Endometrial microvascular endothelial cells (primary cell): ENCODE measurements around the gene HNRNPM. TPM values are rescaled to one million over a fixed set of nuclear protein-coding genes. Genes with fewer than 3 reads are reported as not detected.
"Not testable (repeated sequence)": the region's sequence is repeated elsewhere in the genome, so short reads cannot be mapped to it uniquely, and the experiment has no call there.

Experiments
- in situ Hi-C: cut with HindIII; loops from 2 replicates; pipeline ENCODE4 v1.10.0; 2017; ENCODE audit warnings: low sequenced_read_pairs, low pct_unique_long_range_greater_than_20kb; ENCODE audit errors: inconsistent ontology term
- total RNA-seq: library from RNA; depleted of rRNA; stranded (reverse); fragments of >200 nt; gene quantifications from one replicate; pipeline ENCODE4 v1.2.3, GENCODE V29; 2015; ENCODE audit errors: inconsistent ontology term

HNRNPM gene
- total RNA-seq, 1 donor from 2014 or later, result 129 TPM

DNA sequence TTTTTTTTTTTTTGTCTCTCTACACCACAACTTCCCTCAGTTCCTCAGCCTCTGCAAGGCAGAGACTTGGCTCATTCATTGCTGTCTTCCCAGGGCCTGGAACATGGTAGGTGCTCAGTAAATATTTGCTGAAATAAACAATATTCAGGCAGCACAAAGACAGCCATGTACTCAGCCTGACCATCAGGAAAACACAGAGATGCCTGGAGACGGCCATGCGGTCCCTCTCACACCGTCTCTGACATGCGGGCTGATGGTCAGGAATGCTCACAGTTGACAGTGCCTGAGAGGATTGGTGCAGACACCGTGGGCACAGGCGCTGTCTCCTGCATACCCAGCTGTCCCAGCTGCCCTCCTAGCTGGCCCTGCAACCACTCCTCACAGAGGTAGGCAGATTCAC lies 56.7 kb downstream of the HNRNPM start:
- in situ Hi-C loops, result no loop called here

- in situ Hi-C loops, result no loop called here
These were observed 57.2 kb downstream of the HNRNPM start for GRCh38 chr19:8501981-8502380.

DNA sequence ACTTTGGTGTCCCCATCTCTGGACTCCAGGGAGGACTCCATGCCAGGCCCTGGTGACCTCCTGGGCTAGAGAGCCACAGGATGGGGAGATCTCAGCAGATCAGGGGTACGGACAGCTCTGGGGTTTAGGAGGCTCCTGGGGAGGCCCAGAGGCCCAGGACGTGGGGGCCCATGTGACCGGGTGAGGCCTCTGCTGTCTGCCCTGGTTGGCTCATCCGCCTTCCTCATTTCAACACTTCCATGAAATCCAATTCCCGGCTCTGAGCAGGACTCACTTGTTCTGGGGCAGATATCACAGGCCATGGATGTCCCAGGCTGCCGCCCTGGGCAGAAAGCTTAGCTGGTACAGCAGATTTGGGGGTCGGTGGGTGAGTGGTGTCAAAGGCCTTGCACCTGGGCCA lies 58.7 kb downstream of the HNRNPM start:
- in situ Hi-C loops, result no loop called here

GRCh38 chr19:8504171-8504570 lies 59.4 kb downstream of the HNRNPM start:
- in situ Hi-C loops, result no loop called here

GRCh38 chr19:8504919-8505318 lies 60.1 kb downstream of the HNRNPM start:
- in situ Hi-C loops, result no loop called here

DNA sequence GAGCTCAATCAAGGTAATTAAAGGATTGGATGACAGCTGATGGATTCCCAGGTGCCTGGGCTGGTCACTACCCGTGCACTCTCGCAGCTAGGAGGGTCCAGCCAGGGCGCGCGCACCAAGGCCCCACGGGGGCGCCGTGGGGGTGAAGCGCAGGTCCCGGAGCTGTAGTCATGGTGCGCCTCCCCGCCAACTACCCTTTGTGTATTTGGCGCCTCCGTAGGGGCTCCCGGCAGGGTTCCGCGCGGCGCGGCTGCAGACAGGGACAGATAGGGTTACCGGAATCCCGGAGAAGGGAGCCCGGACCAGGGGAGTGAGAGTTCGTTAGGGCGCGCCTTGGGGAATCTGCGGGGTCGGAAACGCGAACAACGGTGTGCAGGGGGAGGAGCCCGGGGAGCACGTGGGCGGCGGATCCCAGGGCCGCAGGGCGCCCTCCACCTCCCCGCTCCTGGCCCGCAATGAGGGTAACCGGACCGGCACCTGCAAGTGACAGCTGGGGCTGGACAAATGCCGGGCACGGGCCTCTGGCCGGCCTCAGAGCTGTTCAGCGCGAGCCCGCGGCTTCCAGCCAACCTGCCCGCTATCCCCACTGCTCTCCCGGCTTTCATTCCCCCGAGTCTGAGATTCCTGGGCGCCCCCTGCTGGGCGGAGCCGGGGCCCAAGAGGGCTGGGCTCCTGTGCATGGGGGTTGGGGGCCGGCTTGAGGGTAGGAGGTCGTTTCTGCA lies 61.1 kb downstream of the HNRNPM start:
- in situ Hi-C loops, result no loop called here

GRCh38 chr19:8506402-8506957 lies 61.7 kb downstream of the HNRNPM start:
- in situ Hi-C loops, result no loop called here

DNA sequence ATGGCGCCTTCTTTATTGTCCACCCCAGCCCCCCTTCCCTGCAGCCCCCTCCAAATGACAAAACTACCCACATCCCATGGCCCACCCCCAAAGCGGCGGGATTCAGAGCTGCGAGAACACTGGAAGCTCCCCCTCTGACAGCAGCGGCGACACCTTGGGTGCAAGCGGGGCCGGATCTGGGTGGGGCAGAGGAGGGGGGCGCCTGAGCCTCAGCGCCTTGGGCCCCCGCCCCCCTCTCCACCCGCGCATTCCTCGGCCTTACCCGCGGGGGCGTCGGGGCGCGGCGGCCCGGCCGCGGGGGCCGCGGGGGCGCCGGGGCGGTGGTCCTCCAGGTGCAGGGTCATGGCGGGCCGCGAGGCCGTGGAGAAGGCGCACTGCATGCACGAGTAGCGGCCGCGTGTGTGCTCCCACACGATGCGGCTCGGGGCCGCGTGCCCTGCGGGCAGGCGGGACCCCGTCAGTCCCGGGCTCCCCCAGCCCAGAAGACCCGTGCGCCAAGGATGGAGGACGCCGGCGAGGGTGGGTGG lies 65.9 kb downstream of the HNRNPM start:
- in situ Hi-C loops, result no loop called here

GRCh38 chr19:8511573-8512101 lies 66.9 kb downstream of the HNRNPM start:
- in situ Hi-C loops, result no loop called here

DNA sequence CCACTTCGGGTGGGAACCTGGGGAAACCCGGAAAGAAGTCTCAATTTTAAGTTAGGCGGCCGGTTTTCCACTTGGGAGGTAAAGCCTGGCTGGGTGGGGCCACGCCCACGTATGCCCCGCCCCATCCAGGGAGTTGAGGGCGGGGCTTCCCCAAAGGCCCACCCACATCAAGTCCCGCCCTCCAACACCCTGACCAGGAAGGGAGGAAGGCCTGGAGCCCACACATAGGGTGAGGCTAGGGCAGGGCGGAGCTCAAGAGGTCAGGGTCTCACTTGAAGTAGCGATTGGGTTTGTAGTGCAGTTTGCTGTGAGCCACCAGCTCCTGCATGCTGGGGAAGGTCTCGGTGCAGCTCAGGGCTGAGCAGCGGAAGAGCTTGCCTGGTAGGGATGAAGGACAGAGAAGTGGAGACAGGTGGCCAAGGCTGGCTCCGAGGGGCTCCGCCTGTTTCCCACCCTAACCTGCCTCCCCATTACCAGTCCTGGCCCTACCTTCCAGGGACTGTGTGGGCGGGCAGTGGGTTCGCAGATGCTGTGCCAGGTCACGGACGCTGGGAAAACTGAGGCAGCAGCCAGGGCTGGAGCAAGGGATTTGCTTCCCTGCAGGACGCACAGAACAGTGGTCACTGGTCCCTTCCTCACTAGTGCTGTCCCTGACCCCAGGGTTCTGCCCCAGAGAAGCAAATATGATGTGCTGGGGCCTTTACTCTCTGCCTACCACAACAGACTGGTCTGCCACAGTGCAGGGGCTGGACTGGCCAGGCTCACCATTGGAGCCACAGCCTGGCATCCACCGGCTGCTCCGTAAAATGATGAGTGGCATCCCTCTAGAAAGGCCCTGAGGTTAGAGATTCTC lies 67.6 kb downstream of the HNRNPM start:
- in situ Hi-C loops, result no loop called here

- in situ Hi-C loops, result no loop called here
These were observed 68.4 kb downstream of the HNRNPM start for GRCh38 chr19:8513036-8513686.

DNA sequence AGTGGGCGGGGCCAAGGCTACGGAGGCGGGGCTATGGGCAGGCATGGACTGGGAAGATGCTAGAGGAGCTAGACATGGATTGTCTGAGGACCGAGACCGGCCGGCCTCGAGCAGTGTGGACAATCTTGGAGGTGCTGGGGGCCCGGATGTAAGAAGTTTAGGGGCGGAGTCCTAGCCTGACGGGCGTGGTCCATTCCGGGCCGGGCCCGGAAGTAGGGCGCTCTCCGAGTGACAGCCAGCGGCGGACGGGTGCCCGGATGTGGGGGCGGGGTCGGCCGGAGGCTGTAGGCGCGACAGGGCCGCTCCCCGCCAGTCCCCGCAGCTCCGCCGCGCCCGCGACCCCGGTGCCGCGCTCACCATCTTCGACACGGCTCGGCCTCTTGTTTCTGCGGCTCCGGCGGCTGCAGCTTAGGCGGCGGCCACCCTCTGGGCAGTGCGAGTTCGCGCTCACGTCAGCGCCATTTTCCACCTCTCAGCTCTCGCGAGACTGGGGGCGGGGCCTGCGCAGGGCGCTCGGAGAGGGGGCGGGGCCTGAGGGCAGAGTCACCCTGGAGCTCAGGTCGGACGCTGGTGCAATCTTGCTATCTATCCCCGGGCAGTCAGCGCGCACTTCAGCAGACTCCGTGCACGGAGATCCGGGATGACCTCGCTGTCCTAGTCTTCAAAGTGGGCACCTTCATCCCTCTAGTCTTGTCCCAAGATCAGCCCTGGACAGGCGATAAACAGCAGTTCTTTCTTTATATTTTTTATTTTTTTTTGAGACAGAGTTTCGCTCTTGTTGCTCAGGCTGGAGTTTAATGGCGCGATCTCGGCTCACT lies 69.1 kb downstream of the HNRNPM start, which contains the start of gene ZNF414:
ZNF414 (minus strand) TSS at position 481 of the 818 bp plus-strand sequence; CDS start at position 360, 121 bp downstream.
- in situ Hi-C loops, result no loop called here

- in situ Hi-C loops, result not testable (repeated sequence)
These were observed 69.8 kb downstream of the HNRNPM start for GRCh38 chr19:8514505-8515009.

DNA sequence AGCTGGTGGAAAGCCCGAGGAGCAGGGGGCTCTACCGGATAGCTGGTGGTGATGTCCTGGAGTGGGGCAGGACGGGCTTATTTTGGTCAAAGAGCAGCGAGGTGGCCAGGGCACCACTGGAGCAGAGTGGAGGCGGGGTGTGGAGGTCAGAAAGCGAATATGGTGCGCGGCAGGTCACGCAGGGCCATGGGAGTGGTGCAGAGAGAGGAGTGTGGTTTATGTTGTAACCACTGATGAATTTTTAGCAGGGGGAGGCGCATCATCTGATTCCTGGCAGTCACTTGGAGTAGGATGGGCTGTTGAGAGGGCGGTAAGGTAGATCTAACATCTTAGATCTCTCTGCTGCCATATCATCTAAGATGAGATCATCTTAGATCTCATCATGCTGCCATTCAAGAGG lies 70.5 kb downstream of the HNRNPM start:
- in situ Hi-C loops, result no loop called here

GRCh38 chr19:8517551-8518442 lies 73.0 kb downstream of the HNRNPM start:
- in situ Hi-C loops, result no loop called here

- in situ Hi-C loops, result no loop called here
These were observed 73.8 kb downstream of the HNRNPM start for GRCh38 chr19:8518536-8518935.

DNA sequence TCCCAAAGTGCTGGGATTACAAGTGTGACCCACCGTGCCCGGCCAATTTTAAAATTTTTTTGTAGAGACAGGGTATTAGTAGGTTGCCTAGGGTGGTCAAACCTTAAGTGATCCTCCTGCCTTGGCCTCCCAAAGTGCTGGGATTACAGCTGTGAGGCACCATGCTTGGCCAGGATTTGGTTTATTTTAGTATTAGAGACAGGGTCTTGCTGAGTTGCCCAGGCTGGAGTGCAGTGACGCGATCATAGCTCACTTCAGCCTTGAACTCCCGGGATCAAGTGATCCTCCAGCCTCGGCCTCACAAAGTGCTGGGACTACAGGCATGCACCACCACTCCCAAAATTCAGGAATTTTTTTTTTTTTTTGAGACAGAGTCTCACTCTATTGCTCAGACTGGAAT lies 74.6 kb downstream of the HNRNPM start:
- in situ Hi-C loops, result no loop called here
